Activated naive CD8-positive, alpha-beta T cell (primary cell): ENCODE results near the gene MYO1B.

ENCODE experiments used
- H3K27ac Mint-ChIP-seq: one replicate; pipeline ENCODE4 v1.8.0; 2021; ENCODE audit warnings: mixed read lengths
- H3K27me3 Mint-ChIP-seq: one replicate; pipeline ENCODE4 v1.8.0; 2021; ENCODE audit warnings: mixed read lengths
- H3K36me3 Mint-ChIP-seq: one replicate; pipeline ENCODE4 v1.8.0; 2021; ENCODE audit warnings: mixed read lengths
- H3K4me1 Mint-ChIP-seq: one replicate; pipeline ENCODE4 v1.8.0; 2021; ENCODE audit warnings: low read depth, mixed read lengths
- H3K4me3 Mint-ChIP-seq: one replicate; pipeline ENCODE4 v1.8.0; 2021; ENCODE audit warnings: mild to moderate bottlenecking, mixed read lengths
- H3K9me3 Mint-ChIP-seq: one replicate; pipeline ENCODE4 v1.8.0; 2021; ENCODE audit warnings: low read depth, mixed read lengths

Gene MYO1B

DNA sequence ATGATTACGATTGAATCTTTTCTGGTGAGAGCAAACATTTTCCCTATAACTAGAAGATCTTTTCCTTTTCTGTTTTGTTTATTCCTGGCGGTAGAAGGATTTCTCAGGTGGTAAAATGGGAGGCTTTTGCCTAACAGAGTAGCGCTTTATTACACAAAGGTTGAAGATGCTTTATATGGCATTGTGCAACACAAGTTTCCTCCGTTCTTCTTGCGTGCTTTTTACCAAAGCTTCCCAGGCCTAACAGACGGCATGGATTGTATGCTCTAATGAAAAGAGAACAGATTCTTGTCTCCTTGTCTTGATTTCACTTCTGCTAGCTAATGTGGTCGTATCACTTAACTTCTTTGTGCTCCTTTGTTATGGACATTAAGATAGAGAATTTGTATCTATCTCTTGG is 43.8 kb downstream of the MYO1B start:
- H3K27me3 Mint-ChIP-seq: no peaks in the 10 kb centered on the region
- H3K4me1 Mint-ChIP-seq: no peaks in the 10 kb centered on the region
- no peaks in the 10 kb centered on the region for H3K9me3 Mint-ChIP-seq
- no peak overlapping the region for H3K27ac Mint-ChIP-seq
- H3K36me3 Mint-ChIP-seq: no peaks in the 10 kb centered on the region
- no peak overlapping the region for H3K4me3 Mint-ChIP-seq

DNA sequence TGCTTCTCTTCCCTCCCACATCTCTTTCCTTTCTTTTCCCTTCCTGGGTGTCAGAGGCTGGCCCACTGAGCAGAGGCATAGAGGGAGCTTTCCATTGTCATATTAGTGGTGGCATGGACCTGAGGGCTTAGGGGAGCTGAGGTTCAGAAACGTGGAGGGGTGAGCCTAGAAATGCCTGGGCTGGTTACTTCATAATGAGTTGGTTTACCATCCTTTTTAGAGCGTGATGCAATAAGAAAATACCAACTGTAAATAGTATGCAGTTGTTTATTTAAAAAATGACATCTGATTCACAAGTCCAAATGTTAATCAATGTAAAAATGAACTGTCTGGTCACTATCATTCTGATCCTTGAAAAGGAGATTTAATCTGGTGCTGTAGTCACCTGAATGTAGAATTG is 46.3 kb downstream of the MYO1B start:
- no peaks in the 10 kb centered on the region for H3K36me3 Mint-ChIP-seq
- H3K27ac Mint-ChIP-seq: no peak overlapping the region
- no peaks in the 10 kb centered on the region for H3K4me1 Mint-ChIP-seq

DNA sequence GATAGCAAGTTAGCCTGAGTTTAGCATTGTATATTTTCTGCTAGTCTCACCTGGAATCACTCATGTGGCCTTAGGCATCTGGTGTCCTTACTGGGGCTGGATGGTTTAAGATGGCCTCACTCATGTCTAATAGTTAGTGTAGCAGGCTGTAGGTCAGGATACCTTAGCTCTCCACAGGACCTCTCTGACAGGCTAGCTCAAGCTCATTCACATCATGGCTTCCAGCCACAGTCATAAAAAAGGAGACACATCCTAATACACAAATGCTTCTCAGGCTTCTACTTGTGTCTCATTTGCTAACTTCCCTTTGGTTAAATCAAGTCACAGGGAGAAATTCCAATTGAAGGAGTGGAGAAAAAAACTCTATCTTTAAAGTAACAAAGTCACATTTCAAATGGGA is 47.7 kb downstream of the MYO1B start:
- Mint-ChIP-seq H3K4me3 (no peak overlapping the region), H3K27ac (no peak overlapping the region), H3K36me3 (no peaks in the 10 kb centered on the region), H3K9me3 (no peaks in the 10 kb centered on the region), H3K27me3 (no peaks in the 10 kb centered on the region), H3K4me1 (no peaks in the 10 kb centered on the region)

More for the DNA sequence above, 46.3 kb downstream of the MYO1B start:
- no peak overlapping the region for H3K4me3 Mint-ChIP-seq
- no peaks in the 10 kb centered on the region for H3K27me3 Mint-ChIP-seq
- H3K9me3 Mint-ChIP-seq: no peaks in the 10 kb centered on the region

DNA sequence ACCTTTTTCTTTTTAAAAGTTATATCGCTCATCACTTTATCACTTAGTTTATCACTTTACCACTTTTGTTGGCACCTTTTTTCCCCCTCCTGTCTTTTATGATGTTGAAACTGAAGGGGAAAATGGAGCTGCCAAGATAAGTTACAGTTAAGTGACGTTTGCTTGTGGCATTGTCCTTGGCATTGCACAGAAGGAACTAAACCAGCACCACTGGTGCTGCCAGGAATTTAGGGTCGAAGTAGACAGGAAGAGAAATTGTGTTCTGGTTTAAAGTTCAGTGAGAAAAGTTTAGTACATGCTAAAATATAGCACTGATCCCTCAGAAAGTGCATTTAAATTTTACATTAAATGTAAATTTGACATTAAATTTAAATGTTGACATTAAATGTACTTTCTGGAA is 49.9 kb downstream of the MYO1B start:
- Mint-ChIP-seq H3K36me3 (no peaks in the 10 kb centered on the region), H3K27me3 (no peaks in the 10 kb centered on the region), H3K27ac (no peak overlapping the region), H3K4me1 (no peaks in the 10 kb centered on the region), H3K9me3 (no peaks in the 10 kb centered on the region), H3K4me3 (no peak overlapping the region)

GRCh38 chr2:191296083-191297006 is 51.1 kb downstream of the MYO1B start:
- Mint-ChIP-seq H3K27ac (no peak overlapping the region), H3K36me3 (no peaks in the 10 kb centered on the region), H3K4me1 (no peaks in the 10 kb centered on the region), H3K9me3 (no peaks in the 10 kb centered on the region), H3K4me3 (no peak overlapping the region), H3K27me3 (peaks cover 2% of the 10 kb centered on the region)

- Mint-ChIP-seq H3K4me1 (no peaks in the 10 kb centered on the region), H3K36me3 (peaks cover 2% of the 10 kb centered on the region), H3K27ac (no peak overlapping the region), H3K9me3 (no peaks in the 10 kb centered on the region), H3K27me3 (peaks cover 2% of the 10 kb centered on the region), H3K4me3 (no peak overlapping the region)
Observed at GRCh38 chr2:191297033-191297432, 51.8 kb downstream of the MYO1B start.

DNA sequence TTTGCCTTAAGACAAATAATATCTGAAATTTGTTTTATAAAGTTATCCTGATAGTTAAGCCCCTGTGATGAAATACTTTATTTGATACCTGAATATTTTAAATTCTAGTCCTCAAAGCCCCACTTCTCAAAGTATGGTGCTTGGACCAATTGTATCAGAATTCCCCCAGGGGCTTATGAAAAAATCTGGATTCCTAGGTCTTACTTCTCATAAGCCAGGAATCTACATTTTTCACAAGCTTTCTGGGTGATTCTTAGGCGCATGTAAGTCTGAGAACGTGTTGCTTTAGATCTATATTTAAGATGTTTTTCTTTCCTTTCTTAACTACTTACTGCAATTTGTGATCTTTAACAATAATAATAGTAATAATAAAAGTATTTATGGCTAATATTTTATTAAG is 53.1 kb downstream of the MYO1B start:
- Mint-ChIP-seq H3K9me3 (no peaks in the 10 kb centered on the region), H3K36me3 (peaks cover 2% of the 10 kb centered on the region), H3K27ac (no peak overlapping the region), H3K4me3 (no peak overlapping the region), H3K4me1 (no peaks in the 10 kb centered on the region), H3K27me3 (peaks cover 2% of the 10 kb centered on the region)

- Mint-ChIP-seq H3K4me3 (no peak overlapping the region), H3K4me1 (no peaks in the 10 kb centered on the region), H3K36me3 (peaks cover 2% of the 10 kb centered on the region), H3K27me3 (peaks cover 2% of the 10 kb centered on the region), H3K9me3 (no peaks in the 10 kb centered on the region), H3K27ac (no peak overlapping the region)
Observed at GRCh38 chr2:191299010-191299409, 53.8 kb downstream of the MYO1B start.

DNA sequence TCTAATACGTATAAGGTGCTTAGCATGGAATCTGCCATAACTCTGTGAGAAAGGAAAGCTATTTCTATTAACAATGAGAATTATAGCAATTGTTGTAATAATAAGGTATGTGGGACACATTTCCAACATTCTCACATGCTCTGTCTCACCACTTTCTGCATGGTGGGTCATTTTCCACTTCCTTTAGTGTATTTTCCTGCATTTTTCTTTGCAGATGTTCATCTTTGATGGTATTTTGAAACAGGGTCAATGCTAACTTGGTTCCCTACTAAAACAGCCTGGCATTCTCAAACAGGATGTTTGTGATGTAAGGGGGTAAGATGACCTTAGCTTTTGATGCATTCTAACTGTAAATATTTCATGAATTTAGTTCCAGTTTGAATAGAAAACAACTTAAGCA is 54.7 kb downstream of the MYO1B start:
- H3K4me3 Mint-ChIP-seq: no peak overlapping the region
- peaks cover 2% of the 10 kb centered on the region for H3K36me3 Mint-ChIP-seq
- peaks cover 2% of the 10 kb centered on the region for H3K27me3 Mint-ChIP-seq
- no peaks in the 10 kb centered on the region for H3K4me1 Mint-ChIP-seq
- H3K27ac Mint-ChIP-seq: no peak overlapping the region
- H3K9me3 Mint-ChIP-seq: no peaks in the 10 kb centered on the region

DNA sequence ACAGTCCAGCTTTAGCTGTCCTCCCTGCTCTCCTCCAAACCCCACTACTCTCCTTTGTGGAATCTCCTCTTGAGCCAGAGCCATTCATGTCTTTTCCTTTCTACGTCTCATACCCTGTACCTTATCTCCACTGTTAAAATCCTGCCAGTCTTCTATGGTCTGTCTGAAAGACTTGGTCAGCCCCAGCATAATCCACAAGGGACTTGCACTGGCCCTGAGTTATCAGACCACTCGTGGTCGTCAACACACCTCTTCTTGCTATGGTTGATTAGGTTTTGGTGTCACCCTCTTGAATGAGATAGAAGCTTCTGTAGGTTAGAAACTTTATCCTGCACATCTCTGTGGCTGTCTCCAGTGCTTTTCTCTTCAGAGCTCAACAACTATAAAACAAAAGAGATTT is 56.8 kb downstream of the MYO1B start:
- no peak overlapping the region for H3K4me3 Mint-ChIP-seq
- peaks cover 2% of the 10 kb centered on the region for H3K36me3 Mint-ChIP-seq
- no peaks in the 10 kb centered on the region for H3K9me3 Mint-ChIP-seq
- H3K4me1 Mint-ChIP-seq: no peaks in the 10 kb centered on the region
- peaks cover 2% of the 10 kb centered on the region for H3K27me3 Mint-ChIP-seq
- no peak overlapping the region for H3K27ac Mint-ChIP-seq

GRCh38 chr2:191302459-191303139 is 57.4 kb downstream of the MYO1B start:
- H3K4me3 Mint-ChIP-seq: no peak overlapping the region
- H3K36me3 Mint-ChIP-seq: peaks cover 2% of the 10 kb centered on the region
- H3K27ac Mint-ChIP-seq: no peak overlapping the region
- H3K9me3 Mint-ChIP-seq: no peaks in the 10 kb centered on the region
- no peaks in the 10 kb centered on the region for H3K4me1 Mint-ChIP-seq
- H3K27me3 Mint-ChIP-seq: peaks cover 2% of the 10 kb centered on the region

- no peak overlapping the region for H3K4me3 Mint-ChIP-seq
- H3K27ac Mint-ChIP-seq: no peak overlapping the region
- H3K27me3 Mint-ChIP-seq: peaks cover 2% of the 10 kb centered on the region
- H3K4me1 Mint-ChIP-seq: no peaks in the 10 kb centered on the region
- no peaks in the 10 kb centered on the region for H3K9me3 Mint-ChIP-seq
- H3K36me3 Mint-ChIP-seq: peaks cover 2% of the 10 kb centered on the region
Observed at GRCh38 chr2:191303140-191304005, 58.2 kb downstream of the MYO1B start.

DNA sequence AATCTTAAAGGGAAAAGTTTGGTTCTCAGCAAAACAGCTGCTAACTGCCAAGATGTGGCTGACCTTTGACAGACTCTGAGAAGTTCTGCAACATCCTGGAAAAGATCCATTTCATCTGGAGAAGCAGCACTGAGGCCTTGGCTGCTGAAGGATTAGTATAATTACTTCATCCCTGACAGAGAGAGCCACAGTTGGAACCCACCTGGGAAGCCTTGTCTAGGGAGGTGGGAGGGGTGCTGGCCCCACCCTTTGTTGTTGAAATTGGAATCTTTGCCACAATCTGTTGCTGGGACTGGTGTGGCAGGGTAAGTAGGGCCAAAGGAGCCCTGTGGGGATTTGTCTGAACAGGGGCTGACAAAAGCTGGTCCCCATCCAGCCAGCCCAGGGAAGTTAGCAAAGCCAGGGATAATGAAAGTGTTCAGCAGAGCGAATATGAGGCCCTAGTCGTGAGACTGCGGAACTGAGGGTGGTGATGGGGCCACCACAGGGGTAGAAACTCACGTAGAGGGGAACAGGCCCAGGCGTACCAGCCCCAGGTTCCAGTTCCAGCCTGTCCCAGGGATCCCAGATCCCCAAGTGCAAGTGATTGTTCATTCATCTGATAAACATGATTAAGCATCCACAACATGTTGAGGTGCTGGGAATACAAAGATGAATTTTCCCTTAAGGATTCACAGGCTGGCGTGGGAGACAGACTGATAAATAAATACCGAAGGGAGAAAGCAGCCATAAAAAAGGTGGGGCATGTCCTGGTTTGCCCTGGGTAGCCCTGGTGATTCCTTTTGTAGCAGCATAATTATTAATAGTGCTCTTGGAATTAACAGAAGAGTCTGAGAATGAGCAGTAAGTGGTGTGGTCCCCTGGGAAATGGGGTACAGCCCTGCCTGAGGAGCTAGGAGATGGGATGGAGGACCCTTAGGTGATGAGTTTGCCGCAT is 60.0 kb downstream of the MYO1B start:
- Mint-ChIP-seq H3K27ac (no peak overlapping the region), H3K4me1 (no peaks in the 10 kb centered on the region), H3K27me3 (peaks cover 2% of the 10 kb centered on the region), H3K4me3 (no peak overlapping the region), H3K36me3 (peaks cover 2% of the 10 kb centered on the region), H3K9me3 (no peaks in the 10 kb centered on the region)

GRCh38 chr2:191308026-191308425 is 62.8 kb downstream of the MYO1B start:
- Mint-ChIP-seq H3K4me1 (no peaks in the 10 kb centered on the region), H3K36me3 (no peaks in the 10 kb centered on the region), H3K27me3 (no peaks in the 10 kb centered on the region), H3K27ac (no peak overlapping the region), H3K4me3 (no peak overlapping the region), H3K9me3 (no peaks in the 10 kb centered on the region)
